Measurements from ENCODE around the gene BCL7B. TPM values are rescaled to one million over a fixed set of nuclear protein-coding genes. Genes with fewer than 3 reads are reported as not detected.

Gene BCL7B
- total and polyA plus RNA-seq, 10 of the 15 experiments (the other 5 are each of a cell fraction or from before 2014, with no cell fraction given): 10.9 to 61.8 (median 50.2) TPM

DNA sequence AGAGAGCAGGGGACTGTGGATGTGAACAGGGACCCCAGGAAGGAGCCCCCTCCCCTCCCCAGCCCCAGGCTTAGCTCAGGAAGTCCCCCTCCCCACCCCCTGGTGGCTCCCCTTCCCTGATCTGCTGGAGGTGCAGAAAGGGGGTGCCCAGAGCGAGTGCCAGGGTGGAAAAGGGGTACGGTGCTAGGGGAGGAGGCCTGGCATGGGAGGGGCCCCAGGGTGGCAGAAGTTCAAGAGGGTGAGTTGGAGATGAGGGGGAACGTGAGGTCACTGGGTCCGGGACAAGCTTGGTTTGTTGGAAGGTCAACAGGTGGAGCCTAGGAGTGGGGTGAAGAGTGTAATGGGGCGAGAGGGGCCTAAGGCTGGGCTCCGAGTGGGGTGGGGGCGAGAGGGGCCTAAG lies 42.4 kb upstream of the BCL7B start (continued):
- TF ChIP-seq, protein P1, sequence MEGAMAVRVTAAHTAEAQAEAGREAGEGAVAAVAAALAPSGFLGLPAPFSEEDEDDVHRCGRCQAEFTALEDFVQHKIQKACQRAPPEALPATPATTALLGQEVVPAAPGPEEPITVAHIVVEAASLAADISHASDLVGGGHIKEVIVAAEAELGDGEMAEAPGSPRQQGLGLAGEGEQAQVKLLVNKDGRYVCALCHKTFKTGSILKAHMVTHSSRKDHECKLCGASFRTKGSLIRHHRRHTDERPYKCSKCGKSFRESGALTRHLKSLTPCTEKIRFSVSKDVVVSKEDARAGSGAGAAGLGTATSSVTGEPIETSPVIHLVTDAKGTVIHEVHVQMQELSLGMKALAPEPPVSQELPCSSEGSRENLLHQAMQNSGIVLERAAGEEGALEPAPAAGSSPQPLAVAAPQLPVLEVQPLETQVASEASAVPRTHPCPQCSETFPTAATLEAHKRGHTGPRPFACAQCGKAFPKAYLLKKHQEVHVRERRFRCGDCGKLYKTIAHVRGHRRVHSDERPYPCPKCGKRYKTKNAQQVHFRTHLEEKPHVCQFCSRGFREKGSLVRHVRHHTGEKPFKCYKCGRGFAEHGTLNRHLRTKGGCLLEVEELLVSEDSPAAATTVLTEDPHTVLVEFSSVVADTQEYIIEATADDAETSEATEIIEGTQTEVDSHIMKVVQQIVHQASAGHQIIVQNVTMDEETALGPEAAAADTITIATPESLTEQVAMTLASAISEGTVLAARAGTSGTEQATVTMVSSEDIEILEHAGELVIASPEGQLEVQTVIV (IDR thresholded peaks at IDR 0.05; ENCODE audit: borderline replicate concordance, partially characterized antibody): no peak
- TF ChIP-seq RELA (IDR thresholded peaks at IDR 0.05; ENCODE audit: borderline replicate concordance, partially characterized antibody): no peak
- TF ChIP-seq, protein P2, sequence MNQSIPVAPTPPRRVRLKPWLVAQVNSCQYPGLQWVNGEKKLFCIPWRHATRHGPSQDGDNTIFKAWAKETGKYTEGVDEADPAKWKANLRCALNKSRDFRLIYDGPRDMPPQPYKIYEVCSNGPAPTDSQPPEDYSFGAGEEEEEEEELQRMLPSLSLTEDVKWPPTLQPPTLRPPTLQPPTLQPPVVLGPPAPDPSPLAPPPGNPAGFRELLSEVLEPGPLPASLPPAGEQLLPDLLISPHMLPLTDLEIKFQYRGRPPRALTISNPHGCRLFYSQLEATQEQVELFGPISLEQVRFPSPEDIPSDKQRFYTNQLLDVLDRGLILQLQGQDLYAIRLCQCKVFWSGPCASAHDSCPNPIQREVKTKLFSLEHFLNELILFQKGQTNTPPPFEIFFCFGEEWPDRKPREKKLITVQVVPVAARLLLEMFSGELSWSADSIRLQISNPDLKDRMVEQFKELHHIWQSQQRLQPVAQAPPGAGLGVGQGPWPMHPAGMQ (IDR thresholded peaks at IDR 0.05; ENCODE audit: borderline replicate concordance): no peak

DNA sequence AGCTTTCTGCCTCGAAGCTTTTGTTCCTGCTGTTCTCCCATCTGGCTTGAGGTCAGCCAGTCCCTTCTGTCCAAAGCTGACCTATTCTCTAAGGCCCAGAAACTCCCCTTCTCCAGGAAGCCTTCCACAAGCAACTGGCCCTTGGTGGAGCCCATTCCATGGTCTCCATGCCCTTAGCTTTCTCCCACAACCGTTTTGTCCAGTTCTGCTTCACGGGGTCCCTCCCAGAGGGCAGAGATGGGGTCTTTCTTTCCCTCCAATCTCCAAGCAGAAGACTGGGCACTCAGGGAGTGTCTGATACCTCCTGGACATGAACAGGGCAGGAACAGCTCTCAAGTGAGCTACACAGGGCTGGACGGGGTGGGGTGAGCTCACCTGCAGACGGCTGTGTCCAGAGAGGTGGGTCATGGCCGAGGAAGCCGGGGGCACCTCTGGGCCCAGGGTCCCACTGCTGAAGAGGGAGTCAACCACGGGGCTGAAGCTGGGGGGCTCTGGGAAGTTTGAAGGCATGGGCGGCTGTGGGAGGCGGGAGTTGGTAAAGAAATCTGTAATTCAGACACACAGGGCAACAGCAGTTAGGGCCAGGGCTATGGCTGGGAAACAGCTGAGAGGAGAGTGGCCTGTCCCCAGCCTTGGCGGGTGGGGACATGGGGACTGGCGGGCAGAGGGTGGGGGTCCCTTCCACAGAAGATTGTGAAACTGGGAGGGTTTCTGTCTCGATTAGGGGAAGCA lies 41.8 kb upstream of the BCL7B start:
- ATAC-seq: no peak
- no peak for FAIRE-seq
- RAD21 ChIA-PET (ENCODE audit: unreplicated experiment): no interaction called here
- no peaks in the 10 kb centered on the region for H3K36me3 ChIP-seq (ENCODE audit: control insufficient read depth in 2 of 2, insufficient read depth in 2 of 2, low read length in 1 of 2)
- no peak for DNase-seq (ENCODE audit: low read depth, low spot score)
- H3K4me3 ChIP-seq: no peak overlapping the region
- SMC1A ChIA-PET (ENCODE audit: uncharacterized antibody, unreplicated experiment): interaction anchor here (0.6 kb wide), 1 partner anchor 8 kb away, joined by 3 read pairs; no protein-coding TSS in a partner anchor
- no peaks in the 10 kb centered on the region for H3K4me1 ChIP-seq (ENCODE audit: control insufficient read depth, insufficient read depth, low read length)
- BruUV-seq (replicated peaks): no TSS peak
- no peaks in the 10 kb centered on the region for H4K20me1 ChIP-seq (ENCODE audit: control insufficient read depth, insufficient read depth)
- POLR2A ChIA-PET: no interaction called here
- H3K27ac ChIP-seq (ENCODE audit: control insufficient read depth, insufficient read depth): no peak overlapping the region
- intact Hi-C loops (cut with micrococcal nuclease; ENCODE audit: unreplicated experiment) (no loop called here), in situ Hi-C loops (cut with MboI) (no loop called here)
- CTCF ChIA-PET: interaction anchor here (0.9 to 1.9 kb wide), 3 partner anchors 7 to 14 kb away, joined by 3 to 9 read pairs (median 3); no protein-coding TSS in a partner anchor
- H3K9ac ChIP-seq (ENCODE audit: control insufficient read depth, insufficient read depth, low read length): no peak overlapping the region
- H2AFZ ChIP-seq (ENCODE audit: control insufficient read depth, low read depth, low read length): no peak overlapping the region
- WGBS (ENCODE audit: insufficient coverage, insufficient replicate concordance, low lambda C conversion rate, missing lambda C conversion rate): 28% methylated on average over 13 of the region's 13 CpGs
- H3K4me2 ChIP-seq (ENCODE audit: control insufficient read depth, insufficient read depth): no peak overlapping the region
- no peaks in the 10 kb centered on the region for H3K79me2 ChIP-seq (ENCODE audit: control insufficient read depth, insufficient read depth, low read length)
- no peaks in the 10 kb centered on the region for H3K9me3 ChIP-seq (replicated peaks; ENCODE audit: control insufficient read depth, insufficient read depth, low read length)
- H3K27me3 ChIP-seq (replicated peaks in 1 of 2; ENCODE audit: control insufficient read depth in 2 of 2, insufficient read depth in 2 of 2, low read length in 1 of 2): no peaks in the 10 kb centered on the region
- no peak for TF ChIP-seq NBN (IDR thresholded peaks at IDR 0.05)
- TF ChIP-seq JUND (IDR thresholded peaks at IDR 0.05; ENCODE audit: low read depth, low read length): no peak
- no peak for TF ChIP-seq MTA3 (IDR thresholded peaks at IDR 0.05; ENCODE audit: borderline replicate concordance, low read length)
- no peak for TF ChIP-seq POU2F2 (IDR thresholded peaks at IDR 0.05; ENCODE audit: borderline replicate concordance, low read depth, low read length)
- TF ChIP-seq CREB1 (IDR thresholded peaks at IDR 0.05; ENCODE audit: low read depth): no peak
- no peak for TF ChIP-seq ZNF384 (IDR thresholded peaks at IDR 0.05; ENCODE audit: borderline replicate concordance, low read depth, low read length)
- TF ChIP-seq, protein P3, sequence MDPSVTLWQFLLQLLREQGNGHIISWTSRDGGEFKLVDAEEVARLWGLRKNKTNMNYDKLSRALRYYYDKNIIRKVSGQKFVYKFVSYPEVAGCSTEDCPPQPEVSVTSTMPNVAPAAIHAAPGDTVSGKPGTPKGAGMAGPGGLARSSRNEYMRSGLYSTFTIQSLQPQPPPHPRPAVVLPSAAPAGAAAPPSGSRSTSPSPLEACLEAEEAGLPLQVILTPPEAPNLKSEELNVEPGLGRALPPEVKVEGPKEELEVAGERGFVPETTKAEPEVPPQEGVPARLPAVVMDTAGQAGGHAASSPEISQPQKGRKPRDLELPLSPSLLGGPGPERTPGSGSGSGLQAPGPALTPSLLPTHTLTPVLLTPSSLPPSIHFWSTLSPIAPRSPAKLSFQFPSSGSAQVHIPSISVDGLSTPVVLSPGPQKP (IDR thresholded peaks at IDR 0.05; ENCODE audit: low read depth, low read length): no peak
- TF ChIP-seq RAD21 (IDR thresholded peaks at IDR 0.05; ENCODE audit: insufficient read depth, low read depth, low read length): no peak
- TF ChIP-seq, protein P4, sequence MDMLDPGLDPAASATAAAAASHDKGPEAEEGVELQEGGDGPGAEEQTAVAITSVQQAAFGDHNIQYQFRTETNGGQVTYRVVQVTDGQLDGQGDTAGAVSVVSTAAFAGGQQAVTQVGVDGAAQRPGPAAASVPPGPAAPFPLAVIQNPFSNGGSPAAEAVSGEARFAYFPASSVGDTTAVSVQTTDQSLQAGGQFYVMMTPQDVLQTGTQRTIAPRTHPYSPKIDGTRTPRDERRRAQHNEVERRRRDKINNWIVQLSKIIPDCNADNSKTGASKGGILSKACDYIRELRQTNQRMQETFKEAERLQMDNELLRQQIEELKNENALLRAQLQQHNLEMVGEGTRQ (IDR thresholded peaks at IDR 0.05; ENCODE audit: borderline replicate concordance, low read depth, low read length): no peak
- no peak for TF ChIP-seq TCF12 (IDR thresholded peaks at IDR 0.05; ENCODE audit: low read depth, low read length)
- TF ChIP-seq MEF2B (IDR thresholded peaks at IDR 0.05; ENCODE audit: partially characterized antibody, poor library complexity, severe bottlenecking): no peak
